ENCODE results near the gene PPM1M.

The PPM1M gene

GRCh38 chr3:52299247-52299878, 53.8 kb downstream of the PPM1M start:
- DNase-seq, result no peak

Data from stimulated activated CD4-positive, alpha-beta T cell treated with anti-CD3 and anti-CD28 coated beads, Interleukin-4, amount 100 ng/mL, for 24 hours (primary cell).